ENCODE data around the gene FARS2. TPM values are rescaled to one million over a fixed set of nuclear protein-coding genes. Genes with fewer than 3 reads are reported as not detected.

FARS2 gene
- total RNA-seq, 1 donor = 29.8 TPM

DNA sequence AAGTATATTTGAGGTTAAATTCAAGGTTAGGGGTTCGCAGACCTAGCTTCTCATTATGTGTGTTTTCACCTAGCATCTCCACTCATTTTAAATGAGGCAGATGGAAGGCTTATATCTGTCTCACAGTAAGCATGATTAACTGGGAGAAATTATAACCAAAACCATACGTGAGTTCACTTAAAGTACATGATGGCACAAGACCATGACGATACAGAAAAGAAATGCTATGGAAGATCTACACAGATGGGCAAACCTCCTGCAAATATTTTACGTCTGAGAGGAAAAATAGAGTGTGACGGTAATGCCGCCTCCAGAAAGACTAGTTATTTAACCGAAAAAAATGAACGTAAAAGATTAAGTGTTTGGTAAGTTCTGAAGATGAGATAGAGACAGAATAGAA, 337.8 kb downstream of the FARS2 start:
- no peak for DNase-seq (ENCODE audit: low read depth)
- H3K4me3 ChIP-seq (ENCODE audit: low read depth, low read length) = no peak overlapping the region
- TF ChIP-seq, protein P1, sequence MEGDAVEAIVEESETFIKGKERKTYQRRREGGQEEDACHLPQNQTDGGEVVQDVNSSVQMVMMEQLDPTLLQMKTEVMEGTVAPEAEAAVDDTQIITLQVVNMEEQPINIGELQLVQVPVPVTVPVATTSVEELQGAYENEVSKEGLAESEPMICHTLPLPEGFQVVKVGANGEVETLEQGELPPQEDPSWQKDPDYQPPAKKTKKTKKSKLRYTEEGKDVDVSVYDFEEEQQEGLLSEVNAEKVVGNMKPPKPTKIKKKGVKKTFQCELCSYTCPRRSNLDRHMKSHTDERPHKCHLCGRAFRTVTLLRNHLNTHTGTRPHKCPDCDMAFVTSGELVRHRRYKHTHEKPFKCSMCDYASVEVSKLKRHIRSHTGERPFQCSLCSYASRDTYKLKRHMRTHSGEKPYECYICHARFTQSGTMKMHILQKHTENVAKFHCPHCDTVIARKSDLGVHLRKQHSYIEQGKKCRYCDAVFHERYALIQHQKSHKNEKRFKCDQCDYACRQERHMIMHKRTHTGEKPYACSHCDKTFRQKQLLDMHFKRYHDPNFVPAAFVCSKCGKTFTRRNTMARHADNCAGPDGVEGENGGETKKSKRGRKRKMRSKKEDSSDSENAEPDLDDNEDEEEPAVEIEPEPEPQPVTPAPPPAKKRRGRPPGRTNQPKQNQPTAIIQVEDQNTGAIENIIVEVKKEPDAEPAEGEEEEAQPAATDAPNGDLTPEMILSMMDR (IDR thresholded peaks at IDR 0.05; ENCODE audit: insufficient read depth, low read depth, low read length) = no peak

DNA sequence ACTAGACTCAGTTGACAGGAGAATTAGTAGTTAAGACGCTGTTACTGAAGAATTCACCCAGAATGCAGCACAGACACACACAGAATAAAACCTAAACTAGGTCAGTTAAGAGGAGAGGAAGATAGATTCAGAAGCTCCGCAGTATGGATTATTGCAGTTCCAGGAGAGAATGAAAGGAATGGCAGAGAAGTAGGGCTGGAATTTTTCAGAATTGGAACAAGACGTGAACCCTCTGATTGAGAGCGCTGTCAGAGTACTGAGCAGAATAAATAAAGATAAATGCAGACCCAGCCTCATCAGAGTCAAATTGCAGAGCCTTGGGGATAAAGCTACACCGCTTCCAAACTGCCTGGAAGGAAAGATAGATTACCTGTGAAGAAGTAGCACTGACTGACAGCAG, 344.6 kb downstream of the FARS2 start:
- DNase-seq (ENCODE audit: low read depth) = no peak
- TF ChIP-seq, protein P1 (IDR thresholded peaks at IDR 0.05; ENCODE audit: insufficient read depth, low read depth, low read length) = no peak
- H3K4me3 ChIP-seq (ENCODE audit: low read depth, low read length) = no peak overlapping the region

DNA sequence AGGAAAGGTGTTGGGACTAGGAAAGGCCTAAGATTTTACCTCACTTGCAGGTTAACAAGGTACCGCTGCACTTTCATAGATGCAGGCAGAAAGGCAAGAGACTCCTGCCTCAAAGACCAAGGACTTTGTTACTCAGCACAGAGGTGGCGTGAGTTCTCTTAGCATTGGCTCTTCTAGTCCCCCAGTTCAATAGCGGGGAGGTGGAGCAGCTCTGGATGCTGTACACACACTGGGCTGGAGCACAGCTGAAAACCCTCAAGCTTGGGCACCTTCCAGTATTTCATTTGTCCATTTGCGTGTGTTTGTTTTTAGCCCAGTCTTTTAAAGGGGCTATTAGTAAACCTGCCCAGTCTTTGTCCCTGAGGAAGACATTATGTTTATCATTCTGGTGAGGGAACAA, 345.2 kb downstream of the FARS2 start:
- TF ChIP-seq, protein P1 (IDR thresholded peaks at IDR 0.05; ENCODE audit: insufficient read depth, low read depth, low read length) = no peak
- no peak for DNase-seq (ENCODE audit: low read depth)
- no peak overlapping the region for H3K4me3 ChIP-seq (ENCODE audit: low read depth, low read length)

DNA sequence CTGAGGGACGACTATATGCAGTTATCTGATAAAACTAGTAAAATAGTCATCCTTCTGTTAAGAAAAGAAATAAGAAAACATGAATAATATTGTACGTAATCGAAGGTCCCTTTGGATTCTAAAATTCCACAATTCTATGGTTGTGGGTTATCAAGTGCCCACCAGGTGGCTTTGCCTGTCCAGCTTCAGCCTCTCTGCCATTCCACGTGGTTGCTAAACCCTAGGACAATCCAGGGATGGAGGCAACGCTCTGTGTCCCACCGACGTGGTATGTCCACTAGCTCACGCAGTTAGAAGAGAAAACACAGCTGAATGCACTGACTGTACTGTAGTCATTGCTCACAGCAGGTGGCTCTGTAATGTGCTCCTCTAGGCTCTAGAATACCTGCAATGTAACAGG, 349.3 kb downstream of the FARS2 start:
- no peak for DNase-seq (ENCODE audit: low read depth)
- no peak overlapping the region for H3K4me3 ChIP-seq (ENCODE audit: low read depth, low read length)
- TF ChIP-seq, protein P1 (IDR thresholded peaks at IDR 0.05; ENCODE audit: insufficient read depth, low read depth, low read length) = peak; percentile 7

DNA sequence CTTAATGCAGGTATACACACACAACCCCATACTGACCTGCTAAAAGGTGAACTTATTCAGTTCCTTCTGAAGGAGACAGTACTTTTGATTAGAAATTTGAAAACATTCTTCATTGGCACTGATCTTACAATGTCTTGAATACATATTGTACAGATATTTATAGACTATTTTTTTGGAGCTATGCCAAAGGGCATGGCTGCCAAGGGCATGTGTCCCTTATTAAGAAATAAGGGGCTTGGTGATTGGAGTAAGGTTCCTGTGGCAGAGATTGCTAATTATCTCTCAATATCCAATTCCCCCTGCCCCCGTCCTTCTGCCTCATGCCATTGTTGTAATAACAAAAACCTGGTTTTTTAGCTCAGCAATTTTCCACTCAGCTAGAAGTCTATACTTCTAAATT, 355.9 kb downstream of the FARS2 start:
- no peak overlapping the region for H3K4me3 ChIP-seq (ENCODE audit: low read depth, low read length)
- no peak for DNase-seq (ENCODE audit: low read depth)
- TF ChIP-seq, protein P1 (IDR thresholded peaks at IDR 0.05; ENCODE audit: insufficient read depth, low read depth, low read length) = no peak

DNA sequence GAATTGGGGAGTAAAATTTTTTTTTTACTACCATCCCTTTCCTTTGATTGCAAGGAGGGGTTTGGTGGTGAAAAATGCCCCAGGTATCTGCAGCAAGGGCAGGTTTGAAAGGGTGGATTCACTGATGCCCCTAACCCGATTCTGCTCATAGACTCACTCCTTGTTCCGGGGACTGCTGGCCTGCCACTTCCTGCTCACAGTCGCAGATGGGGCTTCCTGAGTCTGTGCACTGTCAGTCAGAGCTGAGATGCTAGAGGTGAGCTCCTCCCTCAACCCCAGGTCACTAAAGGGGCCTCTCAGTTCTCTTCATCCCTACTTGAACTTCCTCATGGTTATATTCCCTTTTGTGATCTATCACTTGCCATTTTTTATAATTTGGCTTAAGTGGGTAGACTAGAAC, 357.9 kb downstream of the FARS2 start:
- DNase-seq (ENCODE audit: low read depth) = no peak
- TF ChIP-seq, protein P1 (IDR thresholded peaks at IDR 0.05; ENCODE audit: insufficient read depth, low read depth, low read length) = no peak
- no peak overlapping the region for H3K4me3 ChIP-seq (ENCODE audit: low read depth, low read length)

DNA sequence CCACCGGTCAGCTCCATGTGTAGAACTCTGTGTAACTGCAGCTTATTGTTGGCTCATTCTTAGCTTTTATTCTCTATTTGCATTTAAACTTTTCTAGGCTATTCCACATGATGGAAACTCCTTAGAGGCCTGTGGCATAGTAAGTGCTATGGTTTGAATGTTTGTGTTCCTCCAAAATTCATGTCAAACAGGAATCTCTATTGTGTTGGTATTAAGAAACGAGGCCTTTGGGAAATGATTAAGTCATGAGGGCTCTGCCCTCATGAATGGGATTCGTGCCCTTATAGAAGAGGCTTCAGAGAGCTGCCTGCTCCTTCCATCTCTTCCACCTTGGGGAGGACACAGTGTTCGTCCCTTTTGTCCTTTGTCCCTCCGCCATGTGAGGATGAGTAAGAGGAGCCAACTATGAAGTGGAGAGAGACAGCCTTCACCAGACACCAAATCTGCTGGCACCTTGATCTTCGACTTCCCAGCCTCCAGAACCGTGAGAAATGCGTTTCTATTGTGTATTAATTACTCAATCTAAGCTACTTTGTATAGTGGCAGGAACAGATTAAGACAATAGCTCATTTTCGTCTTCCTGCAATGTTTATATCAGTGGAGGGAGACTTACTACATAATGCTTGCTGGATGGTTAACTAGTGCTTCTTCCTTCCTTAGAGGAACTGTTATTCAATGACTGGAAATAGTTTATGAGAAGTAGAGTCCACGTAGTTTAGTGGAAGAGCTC, 361.1 kb downstream of the FARS2 start:
- H3K4me3 ChIP-seq (ENCODE audit: low read depth, low read length) = no peak overlapping the region
- TF ChIP-seq, protein P1 (IDR thresholded peaks at IDR 0.05; ENCODE audit: insufficient read depth, low read depth, low read length) = no peak
- DNase-seq (ENCODE audit: low read depth) = no peak

Measured in fibroblast of villous mesenchyme (primary cell).